ENCODE measurements around the gene EPB41.

GRCh38 chr1:29044010-29044409 lies 129.6 kb downstream of the EPB41 start:
- TF ChIP-seq ELF4 (IDR thresholded peaks at IDR 0.05) (no peak), LEF1 (IDR thresholded peaks at IDR 0.05; ENCODE audit: borderline replicate concordance) (no peak), FOXK2 (IDR thresholded peaks at IDR 0.05) (no peak), TARDBP (IDR thresholded peaks at IDR 0.05) (no peak), ZNF384 (IDR thresholded peaks at IDR 0.05) (no peak), FOXM1 (IDR thresholded peaks at IDR 0.05; ENCODE audit: borderline replicate concordance) (no peak), HDGF (IDR thresholded peaks at IDR 0.05; ENCODE audit: borderline replicate concordance) (no peak), SP1 (IDR thresholded peaks at IDR 0.05) (no peak), BHLHE40 (IDR thresholded peaks at IDR 0.05; ENCODE audit: borderline replicate concordance) (no peak), SUZ12 (IDR thresholded peaks at IDR 0.05) (no peak), PKNOX1 (IDR thresholded peaks at IDR 0.05) (no peak), ARNT (IDR thresholded peaks at IDR 0.05) (no peak)
